Stomach (tissue), 9 donors: ENCODE results near the gene POM121L2. TPM values are rescaled to one million over a fixed set of nuclear protein-coding genes. Genes with fewer than 3 reads are reported as not detected.

Experiments used
- DNase-seq, 2 donors: peaks; one replicate each; pipeline versions ENCODE4 v3.0.0 to v3.0.0-alpha.2; 2013 to 2019
- H3K27ac ChIP-seq, 5 donors: fragments of 200-600 bp in 4 of 5; sonication (generic) in 4 of 5; one replicate each; pipeline ENCODE4 v1.5.1; 2013 to 2019; ENCODE audit warnings: mild to moderate bottlenecking in 1 of 5, moderate library complexity in 1 of 5
- H3K27me3 ChIP-seq, 3 donors: fragments of 200-600 bp; sonication (generic); one replicate each; pipeline ENCODE4 v1.5.1; 2017 to 2019; ENCODE audit warnings: mixed run types in 1 of 3
- H3K36me3 ChIP-seq, 4 donors: fragments of 200-600 bp; sonication (generic); 1 replicate in 3 of 4; 2 replicates in 1 of 4; pipeline ENCODE4 v1.5.1; 2016 to 2019
- H3K4me1 ChIP-seq, 4 donors: fragments of 200-600 bp; sonication (generic); one replicate each; pipeline ENCODE4 v1.5.1; 2016 to 2019
- H3K4me3 ChIP-seq, 4 donors: fragments of 200-600 bp; sonication (generic) in 3 of 4; one replicate each; pipeline ENCODE4 v1.5.1; 2016 to 2019; ENCODE audit warnings: mild to moderate bottlenecking in 1 of 4
- H3K9me3 ChIP-seq, 4 donors: fragments of 200-600 bp; sonication (generic); one replicate each; pipeline ENCODE4 v1.5.1; 2016 to 2019
- CTCF ChIP-seq, 7 experiments: fragments of 450-650 bp in 4 of 7; fragments of 200-600 bp in 3 of 7; sonication (generic) in 3 of 7; IDR thresholded peaks; one replicate each; pipeline ENCODE4 v1.5.1; 2016 to 2019; ENCODE audit warnings: antibody characterized with exemption in 7 of 7, control low read depth in 2 of 7, mild to moderate bottlenecking in 1 of 7
- EP300 ChIP-seq: sonication (generic); formaldehyde crosslinking; IDR thresholded peaks from one replicate; pipeline ENCODE4 v1.6.1; 2017; ENCODE audit warnings: antibody characterized with exemption
- POLR2A ChIP-seq, 4 donors: fragments of 450-650 bp; IDR thresholded peaks; one replicate each; pipeline ENCODE4 v1.6.1; 2016; ENCODE audit warnings: antibody characterized with exemption in 4 of 4, control low read depth in 2 of 4, mild to moderate bottlenecking in 1 of 4, moderate library complexity in 1 of 4
- POLR2AphosphoS5 ChIP-seq, 3 donors: sonication (generic); formaldehyde crosslinking; IDR thresholded peaks; one replicate each; pipeline ENCODE4 v1.6.1; 2016; ENCODE audit warnings: antibody characterized with exemption in 3 of 3
- WGBS, 5 donors: extraction: QIAGEN DNeasy Blood & Tissue Kit in 3 of 5; methylation state at CpG; one replicate each; pipeline versions ENCODE4 v1.1.5 to v1.1.7; 2013 to 2018; 5-methylcytosine and 5-hydroxymethylcytosine counted together
- intact Hi-C: fragments of 100-400 bp; cut with DNase I; formaldehyde crosslinking; loops from one replicate; pipeline ENCODE4 v1.15.1; 2023; ENCODE audit warnings: low total_unique reads
- polyA plus RNA-seq, 3 donors: library from polyadenylated mRNA; stranded (reverse); fragments of 200-250 nt; gene quantifications; one replicate each; pipeline ENCODE4 v1.2.3, GENCODE V29; 2013
- total RNA-seq, 5 donors: library from RNA; depleted of rRNA; stranded (reverse); fragments of >200 nt; gene quantifications; one replicate each; pipeline versions ENCODE4 v1.1.0 to v1.2.3, GENCODE V29; 2014 to 2016
- donor health status: healthy with polysubstance abuse.
- donor health status: Bipolar disorder and iron deficiency.
- donor health status: healthy.

The POM121L2 gene
- total and polyA plus RNA-seq, 8 donors = not detected

- H3K27ac ChIP-seq = no peak overlapping the region
- WGBS, 5 donors = 11 to 27% (median 14%) methylated on average over 1 of the region's 1 CpG
- H3K4me1 ChIP-seq = no peaks in the 10 kb centered on the region
- no peak overlapping the region for H3K4me3 ChIP-seq
- intact Hi-C loops = no loop called here
- TF ChIP-seq CTCF (IDR thresholded peaks at IDR 0.05) = no peak
- TF ChIP-seq EP300 = no peak
- TF ChIP-seq POLR2AphosphoS5 (IDR thresholded peaks at IDR 0.05) = no peak
- TF ChIP-seq POLR2A (IDR thresholded peaks at IDR 0.05) = no peak
- DNase-seq = no peak
- peaks cover 0 to 8% (median 5%) of the 10 kb centered on the region in 4 donors for H3K9me3 ChIP-seq
- peaks cover 0 to 46% (median 3%) of the 10 kb centered on the region in 3 donors for H3K27me3 ChIP-seq
- no peaks in the 10 kb centered on the region for H3K36me3 ChIP-seq
These were observed 15.1 kb upstream of the POM121L2 start for GRCh38 chr6:27327023-27327738.

- Histone ChIP-seq H3K9me3 (no peaks in the 10 kb centered on the region), H3K27ac (no peak overlapping the region), H3K36me3 (no peaks in the 10 kb centered on the region), H3K27me3 (peaks cover 0 to 29% (median 0%) of the 10 kb centered on the region in 3 donors), H3K4me1 (no peaks in the 10 kb centered on the region), H3K4me3 (no peak overlapping the region)
- TF ChIP-seq EP300 (no peak), CTCF (IDR thresholded peaks at IDR 0.05) (no peak), POLR2AphosphoS5 (IDR thresholded peaks at IDR 0.05) (no peak), POLR2A (IDR thresholded peaks at IDR 0.05) (no peak)
- 75 to 84% (median 79%) methylated on average over 4 of the region's 4 CpGs for WGBS, 5 donors
- no peak for DNase-seq
- intact Hi-C loops = no loop called here
These were observed 9.8 kb upstream of the POM121L2 start for GRCh38 chr6:27321901-27322300.

- no peaks in the 10 kb centered on the region for H3K36me3 ChIP-seq
- intact Hi-C loops = no loop called here
- H3K27me3 ChIP-seq = peaks cover 0 to 29% (median 0%) of the 10 kb centered on the region in 3 donors
- TF ChIP-seq POLR2A (IDR thresholded peaks at IDR 0.05) = no peak
- TF ChIP-seq CTCF (IDR thresholded peaks at IDR 0.05) = no peak
- TF ChIP-seq POLR2AphosphoS5 (IDR thresholded peaks at IDR 0.05) = no peak
- TF ChIP-seq EP300 = no peak
- H3K27ac ChIP-seq = no peak overlapping the region
- DNase-seq = no peak
- no peaks in the 10 kb centered on the region for H3K4me1 ChIP-seq
- no peaks in the 10 kb centered on the region for H3K9me3 ChIP-seq
- H3K4me3 ChIP-seq = no peak overlapping the region
These were observed 9.3 kb upstream of the POM121L2 start for GRCh38 chr6:27321370-27321769.

GRCh38 chr6:27318973-27319372 lies 6.9 kb upstream of the POM121L2 start:
- Histone ChIP-seq H3K36me3 (no peaks in the 10 kb centered on the region), H3K9me3 (no peaks in the 10 kb centered on the region), H3K27ac (no peak overlapping the region), H3K27me3 (peaks cover 0 to 30% (median under 1%) of the 10 kb centered on the region in 3 donors), H3K4me3 (no peak overlapping the region), H3K4me1 (no peaks in the 10 kb centered on the region)
- 48 to 62% (median 53%) methylated on average over 2 of the region's 2 CpGs for WGBS, 5 donors
- DNase-seq = no peak
- no peak for TF ChIP-seq EP300
- TF ChIP-seq POLR2AphosphoS5 (IDR thresholded peaks at IDR 0.05) = no peak
- TF ChIP-seq CTCF (IDR thresholded peaks at IDR 0.05) = no peak
- TF ChIP-seq POLR2A (IDR thresholded peaks at IDR 0.05) = no peak
- intact Hi-C loops = no loop called here
